ENCODE measurements around the gene GAS7. TPM values are rescaled to one million over a fixed set of nuclear protein-coding genes. Genes with fewer than 3 reads are reported as not detected.

Gene GAS7
- total and polyA plus RNA-seq, 7 donors, result 6.5 to 67.6 (median 35.1) TPM

DNA sequence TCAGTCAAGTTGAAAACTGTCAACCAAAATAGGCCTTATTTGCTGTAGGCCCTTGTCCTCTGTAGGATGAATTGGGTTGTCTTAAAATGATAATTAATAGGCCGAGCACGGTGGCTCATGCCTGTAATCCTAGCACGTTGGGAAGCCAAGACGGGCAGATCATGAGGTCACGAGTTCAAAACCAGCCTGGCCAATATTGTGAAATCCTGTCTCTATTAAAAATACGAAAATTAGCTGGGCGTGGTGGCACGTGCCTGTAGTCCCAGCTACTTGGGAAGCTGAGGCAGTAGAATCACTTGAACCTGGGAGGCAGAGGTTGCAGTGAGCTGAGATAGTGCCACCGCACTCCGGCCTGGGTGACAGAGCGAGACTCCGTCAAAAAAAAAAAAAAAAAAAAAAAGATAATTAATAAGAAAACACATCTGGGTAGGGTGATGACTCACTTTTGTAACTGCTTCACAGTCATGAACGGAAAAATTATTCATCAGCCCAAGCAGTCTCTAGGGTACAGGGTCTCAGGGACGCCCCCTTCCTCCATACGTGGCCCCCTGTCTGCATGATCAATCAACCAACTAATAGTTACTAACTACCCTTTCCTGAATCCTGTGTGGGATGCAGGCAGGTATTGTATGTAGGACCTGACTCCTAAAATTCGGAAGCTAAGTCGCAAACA, 156.4 kb downstream of the GAS7 start:
- DNase-seq, result no peak
- intact Hi-C loops (cut with DNase I), result no loop called here
- H3K9me3 ChIP-seq, result no peaks in the 10 kb centered on the region
- 79 to 80% methylated on average over 17 of the region's 17 CpGs for WGBS, 2 donors
- no peaks in the 10 kb centered on the region for H3K36me3 ChIP-seq
- TF ChIP-seq POLR2AphosphoS5 (IDR thresholded peaks at IDR 0.05) (no peak), EP300 (IDR thresholded peaks at IDR 0.05) (no peak), POLR2A (IDR thresholded peaks at IDR 0.05) (no peak)
- TF ChIP-seq, protein P1, sequence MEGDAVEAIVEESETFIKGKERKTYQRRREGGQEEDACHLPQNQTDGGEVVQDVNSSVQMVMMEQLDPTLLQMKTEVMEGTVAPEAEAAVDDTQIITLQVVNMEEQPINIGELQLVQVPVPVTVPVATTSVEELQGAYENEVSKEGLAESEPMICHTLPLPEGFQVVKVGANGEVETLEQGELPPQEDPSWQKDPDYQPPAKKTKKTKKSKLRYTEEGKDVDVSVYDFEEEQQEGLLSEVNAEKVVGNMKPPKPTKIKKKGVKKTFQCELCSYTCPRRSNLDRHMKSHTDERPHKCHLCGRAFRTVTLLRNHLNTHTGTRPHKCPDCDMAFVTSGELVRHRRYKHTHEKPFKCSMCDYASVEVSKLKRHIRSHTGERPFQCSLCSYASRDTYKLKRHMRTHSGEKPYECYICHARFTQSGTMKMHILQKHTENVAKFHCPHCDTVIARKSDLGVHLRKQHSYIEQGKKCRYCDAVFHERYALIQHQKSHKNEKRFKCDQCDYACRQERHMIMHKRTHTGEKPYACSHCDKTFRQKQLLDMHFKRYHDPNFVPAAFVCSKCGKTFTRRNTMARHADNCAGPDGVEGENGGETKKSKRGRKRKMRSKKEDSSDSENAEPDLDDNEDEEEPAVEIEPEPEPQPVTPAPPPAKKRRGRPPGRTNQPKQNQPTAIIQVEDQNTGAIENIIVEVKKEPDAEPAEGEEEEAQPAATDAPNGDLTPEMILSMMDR (IDR thresholded peaks at IDR 0.05), result no peak
- H3K27ac ChIP-seq, result peak overlapping the region in 3 of 4 donors; percentile 34 to 65 (median 44)
- H3K4me1 ChIP-seq, result peaks cover 0 to 3% (median 2%) of the 10 kb centered on the region in 4 donors
- H3K27me3 ChIP-seq, result no peaks in the 10 kb centered on the region
- no peak overlapping the region for H3K4me3 ChIP-seq

DNA sequence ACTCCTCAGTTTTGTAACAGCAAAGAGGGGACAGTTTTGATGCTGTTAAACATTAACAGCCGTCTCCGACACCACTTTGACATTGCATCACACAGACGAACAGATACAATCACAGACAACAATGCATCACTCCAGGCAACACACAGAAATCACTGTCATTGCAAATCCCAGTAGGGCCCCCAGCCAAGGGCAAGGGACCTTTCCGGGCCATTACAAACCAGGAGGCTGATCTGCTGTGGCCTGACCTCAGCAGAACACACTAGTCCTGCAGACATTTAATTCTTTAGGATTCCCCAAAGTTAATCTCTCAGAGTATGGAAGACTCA, 157.2 kb downstream of the GAS7 start:
- Histone ChIP-seq H3K36me3 (no peaks in the 10 kb centered on the region), H3K4me3 (no peak overlapping the region), H3K4me1 (no peaks in the 10 kb centered on the region), H3K9me3 (no peaks in the 10 kb centered on the region), H3K27ac (peak overlapping the region in 1 of 4 donors; percentile 44), H3K27me3 (no peaks in the 10 kb centered on the region)
- intact Hi-C loops (cut with DNase I), result no loop called here
- WGBS, 2 donors, result 59 to 71% methylated on average over 4 of the region's 4 CpGs
- no peak for DNase-seq
- TF ChIP-seq, protein P1 (IDR thresholded peaks at IDR 0.05), result no peak
- TF ChIP-seq POLR2A (IDR thresholded peaks at IDR 0.05), result no peak
- TF ChIP-seq EP300 (IDR thresholded peaks at IDR 0.05), result no peak
- no peak for TF ChIP-seq POLR2AphosphoS5 (IDR thresholded peaks at IDR 0.05)

DNA sequence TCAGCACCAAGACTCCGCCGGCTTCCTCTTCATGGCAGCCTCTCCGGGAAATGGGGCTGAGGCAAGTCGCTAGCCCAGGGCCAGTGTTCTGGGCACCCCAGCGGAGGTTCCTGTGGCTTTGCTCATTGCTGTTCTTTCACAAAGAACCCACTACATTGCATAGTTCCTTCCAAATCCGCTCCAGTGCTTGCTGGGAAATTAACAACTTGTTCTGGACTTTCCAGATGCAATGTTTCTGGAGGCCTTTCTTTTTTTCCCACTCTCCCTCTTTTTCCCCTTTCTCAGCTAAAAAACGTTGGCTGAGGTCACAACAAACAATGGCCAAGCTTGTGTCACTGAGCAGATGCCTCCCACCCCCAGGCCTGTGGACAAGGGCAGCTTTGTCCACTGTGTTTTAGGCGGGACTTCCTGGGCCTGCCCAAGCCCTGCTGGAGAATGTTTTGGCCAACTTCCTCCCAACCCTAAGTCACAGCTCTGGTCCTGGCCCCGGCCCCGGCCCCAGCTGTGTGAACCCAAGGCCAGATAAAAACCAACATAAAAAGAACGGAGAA, 161.8 kb downstream of the GAS7 start:
- intact Hi-C loops (cut with DNase I), result loop anchor here (5.0 kb wide), 1 partner anchor 91 kb away; no protein-coding TSS in a partner anchor

DNA sequence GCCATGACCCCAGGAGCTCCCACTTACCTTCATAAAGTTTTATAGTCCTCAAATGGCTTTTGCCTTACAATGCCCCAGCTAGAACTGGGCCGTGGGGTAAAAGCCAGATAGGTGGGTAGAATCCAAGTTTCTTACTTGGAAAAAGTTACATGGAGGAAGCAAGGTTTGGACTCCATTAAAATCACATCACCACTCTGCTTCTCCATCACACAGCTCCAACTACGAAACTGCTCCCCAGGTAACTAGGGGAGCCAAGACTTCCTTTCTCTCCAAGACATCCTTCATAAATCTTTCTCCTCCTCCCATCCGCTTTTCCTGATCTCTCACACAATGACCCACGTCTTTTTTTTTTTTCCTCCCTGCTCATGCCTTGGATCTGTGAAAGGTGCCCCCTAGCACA, 162.5 kb downstream of the GAS7 start:
- H3K36me3 ChIP-seq, result no peaks in the 10 kb centered on the region
- H3K27me3 ChIP-seq, result no peaks in the 10 kb centered on the region
- TF ChIP-seq, protein P1 (IDR thresholded peaks at IDR 0.05), result no peak
- TF ChIP-seq EP300 (IDR thresholded peaks at IDR 0.05), result no peak
- TF ChIP-seq POLR2A (IDR thresholded peaks at IDR 0.05), result no peak
- no peak for TF ChIP-seq POLR2AphosphoS5 (IDR thresholded peaks at IDR 0.05)
- no peak for DNase-seq
- peaks cover 0 to 21% (median 7%) of the 10 kb centered on the region in 4 donors for H3K4me1 ChIP-seq
- 68 to 77% methylated on average over 4 of the region's 4 CpGs for WGBS, 2 donors
- H3K9me3 ChIP-seq, result no peaks in the 10 kb centered on the region
- peak overlapping the region; percentile 68 to 81 (median 80) for H3K27ac ChIP-seq
- H3K4me3 ChIP-seq, result peak overlapping the region; percentile 17 to 39 (median 36)
- intact Hi-C loops (cut with DNase I), result loop anchor here (5.0 kb wide), 1 partner anchor 91 kb away; no protein-coding TSS in a partner anchor

More for the DNA sequence above, 161.8 kb downstream of the GAS7 start:
- Histone ChIP-seq H3K36me3 (no peaks in the 10 kb centered on the region), H3K27me3 (no peaks in the 10 kb centered on the region), H3K27ac (peak overlapping the region; percentile 68 to 81 (median 80)), H3K4me1 (peaks cover 0 to 21% (median 7%) of the 10 kb centered on the region in 4 donors), H3K9me3 (no peaks in the 10 kb centered on the region), H3K4me3 (peak overlapping the region; percentile 17 to 39 (median 36))
- peak; percentile 92 for DNase-seq
- 70 to 73% methylated on average over 11 of the region's 11 CpGs for WGBS, 2 donors
- TF ChIP-seq, protein P1 (IDR thresholded peaks at IDR 0.05), result no peak
- TF ChIP-seq EP300 (IDR thresholded peaks at IDR 0.05), result peak in 1 of 4 donors; percentile 23
- peak in 1 of 2 donors; percentile 47 for TF ChIP-seq POLR2A (IDR thresholded peaks at IDR 0.05)
- TF ChIP-seq POLR2AphosphoS5 (IDR thresholded peaks at IDR 0.05), result peak; percentile 51 to 76 (median 71)
